ENCODE measurements around the gene ROR2.

ROR2 gene

GRCh38 chr9:91844701-91845291 is 105.2 kb downstream of the ROR2 start:
- no peak for ATAC-seq
- no peak for TF ChIP-seq SNAI2 (CRISPR knock-in tag; IDR thresholded peaks at IDR 0.05)
- no peak for TF ChIP-seq RARB (CRISPR knock-in tag; IDR thresholded peaks at IDR 0.05)
- no peak for TF ChIP-seq TOX (CRISPR knock-in tag; IDR thresholded peaks at IDR 0.05; ENCODE audit: borderline replicate concordance)
- no peak for TF ChIP-seq POU6F1 (CRISPR knock-in tag; IDR thresholded peaks at IDR 0.05; ENCODE audit: borderline replicate concordance, low read depth)
- no peak for TF ChIP-seq PPARA (CRISPR knock-in tag; IDR thresholded peaks at IDR 0.05; ENCODE audit: borderline replicate concordance)
- TF ChIP-seq CSDC2 (CRISPR knock-in tag; IDR thresholded peaks at IDR 0.05): no peak
- no peak for TF ChIP-seq ARNTL (CRISPR knock-in tag; IDR thresholded peaks at IDR 0.05; ENCODE audit: borderline replicate concordance, low read depth)

GRCh38 chr9:91844190-91844589 is 105.8 kb downstream of the ROR2 start:
- no peak for ATAC-seq
- no peak for TF ChIP-seq OSR1 (CRISPR knock-in tag; IDR thresholded peaks at IDR 0.05)
- no peak for TF ChIP-seq ZFP3 (CRISPR knock-in tag; IDR thresholded peaks at IDR 0.05)
- TF ChIP-seq TSHZ2 (CRISPR knock-in tag; IDR thresholded peaks at IDR 0.05): no peak
- no peak for TF ChIP-seq ZFP30 (CRISPR knock-in tag; IDR thresholded peaks at IDR 0.05)

- ATAC-seq: peak; percentile 37; the same call in 2 of the 3 replicates
- TF ChIP-seq CSRNP3 (CRISPR knock-in tag; IDR thresholded peaks at IDR 0.05): no peak
- TF ChIP-seq CREB5 (CRISPR knock-in tag; IDR thresholded peaks at IDR 0.05; ENCODE audit: low read depth): no peak
- no peak for TF ChIP-seq RARB (CRISPR knock-in tag; IDR thresholded peaks at IDR 0.05)
- TF ChIP-seq CSDC2 (CRISPR knock-in tag; IDR thresholded peaks at IDR 0.05): no peak
- TF ChIP-seq PATZ1 (CRISPR knock-in tag; IDR thresholded peaks at IDR 0.05; ENCODE audit: borderline replicate concordance): no peak
These were observed 106.3 kb downstream of the ROR2 start for GRCh38 chr9:91843623-91844148.

GRCh38 chr9:91843093-91843492 is 106.9 kb downstream of the ROR2 start:
- no peak for TF ChIP-seq BACH2 (CRISPR knock-in tag; IDR thresholded peaks at IDR 0.05; ENCODE audit: borderline replicate concordance)
- TF ChIP-seq POU6F1 (CRISPR knock-in tag; IDR thresholded peaks at IDR 0.05; ENCODE audit: borderline replicate concordance, low read depth): no peak
- no peak for TF ChIP-seq TOX (CRISPR knock-in tag; IDR thresholded peaks at IDR 0.05; ENCODE audit: borderline replicate concordance)
- TF ChIP-seq ZNF8 (CRISPR knock-in tag; IDR thresholded peaks at IDR 0.05): no peak
- TF ChIP-seq ZNF70 (CRISPR knock-in tag; IDR thresholded peaks at IDR 0.05): no peak
- TF ChIP-seq CSDC2 (CRISPR knock-in tag; IDR thresholded peaks at IDR 0.05): no peak
- no peak for TF ChIP-seq PPARA (CRISPR knock-in tag; IDR thresholded peaks at IDR 0.05; ENCODE audit: borderline replicate concordance)
- no peak for TF ChIP-seq ESRRG (CRISPR knock-in tag; IDR thresholded peaks at IDR 0.05)
- no peak for TF ChIP-seq ZC3H10 (CRISPR knock-in tag; IDR thresholded peaks at IDR 0.05)
- no peak for TF ChIP-seq OSR1 (CRISPR knock-in tag; IDR thresholded peaks at IDR 0.05)
- TF ChIP-seq TCF4 (CRISPR knock-in tag; IDR thresholded peaks at IDR 0.05; ENCODE audit: borderline replicate concordance): no peak
- no peak for TF ChIP-seq CSRNP3 (CRISPR knock-in tag; IDR thresholded peaks at IDR 0.05)
- ATAC-seq: no peak

Data from SK-N-SH treated with all-trans-retinoic acid at 6 μM for 48 hours (cell line).